ENCODE results near the gene KIAA1217.

DNA sequence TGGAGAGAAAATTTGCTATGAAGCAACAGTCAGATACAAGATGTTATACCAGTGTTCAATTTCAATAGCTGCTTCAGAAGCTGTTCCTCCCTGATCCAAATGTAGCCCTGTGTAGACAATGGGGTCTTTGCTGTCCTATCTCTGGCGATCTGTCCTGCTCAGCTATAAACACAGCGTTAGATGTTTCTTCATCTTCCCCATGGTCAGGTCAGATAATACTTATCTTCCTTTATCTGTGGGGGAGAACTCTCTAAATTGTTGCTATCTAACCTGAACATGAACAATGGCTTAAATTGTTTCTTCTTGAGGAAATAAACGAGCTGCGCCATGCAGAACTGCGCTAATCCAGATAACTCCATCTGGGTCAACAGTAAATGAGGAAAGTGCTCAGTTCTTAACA, 15.6 kb upstream of the KIAA1217 start:
- TF ChIP-seq SIN3A (IDR thresholded peaks at IDR 0.05; ENCODE audit: low read depth) = no peak
- TF ChIP-seq EZH2 (IDR thresholded peaks at IDR 0.05) = no peak
